NCI-H1105 treated with DMSO at 0.1 percent for 48 hours (cell line): ENCODE measurements around the gene PLEKHB2.
"Not testable (repeated sequence)": the region's sequence is repeated elsewhere in the genome, so short reads cannot be mapped to it uniquely, and the experiment has no call there.

Source experiments
- DNase-seq: peaks from one replicate; lab custom pipeline; 2025; lab: John Stamatoyannopoulos, UW

PLEKHB2 gene

DNA sequence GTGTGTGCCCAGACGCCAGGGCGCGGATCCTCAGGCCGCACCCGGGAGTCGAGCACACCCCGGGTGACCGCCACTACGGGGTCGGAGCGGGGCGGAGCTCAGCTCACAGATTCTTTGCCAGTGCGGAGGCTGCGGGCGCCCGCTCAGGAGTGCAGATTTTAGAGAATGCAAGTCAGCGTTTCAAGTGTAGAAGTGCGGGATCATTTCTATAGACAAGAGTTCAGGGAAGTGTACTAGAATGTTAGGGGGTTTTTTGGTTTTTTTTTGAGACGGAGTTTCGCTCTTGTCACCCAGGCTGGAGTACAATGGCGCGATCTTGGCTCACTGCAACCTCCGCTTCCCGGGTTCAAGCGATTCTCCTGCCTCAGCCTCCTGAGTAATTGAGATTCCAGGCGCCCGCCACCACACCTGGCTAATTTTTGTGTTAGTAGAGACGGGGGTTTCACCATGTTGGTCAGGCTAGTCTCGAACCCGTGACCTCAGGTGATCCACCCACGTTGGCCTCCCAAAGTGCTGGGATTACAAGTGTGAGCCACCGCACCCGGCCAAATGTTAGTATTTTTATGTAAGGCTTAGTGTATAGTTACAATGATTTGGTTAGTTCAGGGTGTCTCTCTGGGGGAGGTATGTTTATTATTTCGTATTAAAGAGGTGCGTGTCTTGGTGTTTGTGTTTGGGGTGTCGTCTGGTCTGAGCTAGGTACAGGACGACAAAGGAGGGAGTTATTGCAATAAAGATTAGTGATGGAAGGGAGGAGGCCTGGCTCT, 11.3 kb upstream of the PLEKHB2 start:
- no peak for DNase-seq

DNA sequence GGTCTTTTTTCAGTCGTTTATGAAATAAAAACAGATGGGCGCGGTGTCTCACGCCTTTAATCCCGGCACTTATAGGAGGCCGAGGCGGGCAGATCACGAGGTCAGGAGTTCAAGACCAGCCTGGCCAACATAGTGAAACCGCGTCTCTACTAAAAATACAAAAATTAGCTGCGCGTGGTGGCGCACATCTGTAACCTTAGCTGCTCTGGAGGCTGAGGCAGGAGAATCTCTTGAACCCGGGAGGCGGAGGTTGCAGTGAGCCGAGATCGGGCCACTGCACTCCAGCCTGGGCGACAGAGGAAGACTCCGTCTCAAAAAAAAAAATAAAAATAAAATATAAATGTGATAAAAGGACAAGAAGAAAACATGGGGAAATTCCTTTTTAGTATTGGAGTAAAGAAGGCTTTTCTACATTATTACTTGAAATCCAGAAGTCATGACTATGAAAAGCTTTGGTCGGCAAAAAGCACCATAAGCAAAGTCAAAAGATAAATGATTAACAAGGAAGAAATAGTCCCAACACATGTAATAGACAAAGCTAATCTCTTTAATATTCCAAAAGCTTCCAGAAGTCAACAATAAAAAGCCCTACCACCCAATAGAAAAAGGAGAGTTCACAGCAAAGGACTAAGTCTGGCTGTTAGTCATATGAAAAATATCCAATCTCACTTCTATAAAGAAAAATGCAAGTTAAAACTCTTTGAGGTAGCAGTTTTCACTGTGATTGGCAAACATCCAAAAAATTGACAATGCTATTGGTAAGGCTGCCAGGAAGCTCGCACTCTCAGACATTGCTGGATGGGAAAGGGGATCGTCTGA, 10.5 kb upstream of the PLEKHB2 start:
- no peak for DNase-seq

DNA sequence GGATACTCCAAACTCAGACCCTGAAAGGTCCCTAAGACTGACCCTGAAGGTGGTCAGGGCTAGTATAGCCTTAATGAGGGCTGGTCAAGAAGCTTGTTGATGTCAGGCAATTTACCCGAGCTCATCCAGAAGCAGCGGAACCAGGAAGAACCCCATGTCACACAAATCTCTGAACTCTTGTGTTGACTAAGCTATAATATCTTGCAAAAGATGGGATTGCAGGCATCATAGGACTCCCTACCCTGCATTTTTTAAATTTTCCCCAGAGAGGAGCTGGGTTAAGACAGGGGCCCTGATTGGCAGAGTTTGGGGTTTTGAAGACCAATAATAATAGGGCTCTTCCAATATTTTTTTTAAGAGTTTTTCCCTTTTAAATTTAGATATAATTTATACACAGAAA, 2.0 kb upstream of the PLEKHB2 start:
- DNase-seq = no peak

DNA sequence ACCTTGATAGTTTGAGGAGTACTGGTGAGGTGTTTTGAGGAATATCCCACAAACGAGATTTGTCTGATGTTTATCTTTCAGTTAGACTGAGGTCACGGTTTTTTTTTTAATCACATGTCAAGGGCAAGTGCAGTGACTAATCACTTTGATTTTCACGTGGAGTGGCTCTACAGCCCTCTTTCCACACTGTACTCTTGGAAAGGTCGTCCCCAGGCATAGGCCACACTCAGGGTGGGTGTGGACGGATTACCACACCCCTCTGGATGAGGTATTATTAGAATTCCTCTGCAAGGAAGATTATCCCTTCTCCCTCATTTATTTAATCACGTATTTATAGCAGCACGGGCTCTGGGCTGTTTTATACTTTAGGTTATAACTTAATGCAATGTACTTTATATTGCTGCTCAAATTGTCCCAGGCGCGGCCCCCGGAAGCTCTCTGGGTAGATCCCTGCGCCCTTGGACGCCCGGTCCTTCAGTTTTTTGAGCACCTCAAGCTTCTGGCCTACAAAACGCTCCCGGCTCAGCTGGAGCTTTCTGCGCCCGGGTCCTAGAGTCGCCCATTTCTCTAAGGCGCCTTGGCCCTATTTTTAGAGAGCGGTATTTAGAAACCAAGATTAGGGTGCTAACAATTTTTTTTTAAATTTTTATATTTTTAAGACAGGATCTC, 515 bp upstream of the PLEKHB2 start:
- DNase-seq = peak; percentile 84

GRCh38 chr2:131105950-131106801, 1.0 kb downstream of the PLEKHB2 start:
- DNase-seq = no peak

DNA sequence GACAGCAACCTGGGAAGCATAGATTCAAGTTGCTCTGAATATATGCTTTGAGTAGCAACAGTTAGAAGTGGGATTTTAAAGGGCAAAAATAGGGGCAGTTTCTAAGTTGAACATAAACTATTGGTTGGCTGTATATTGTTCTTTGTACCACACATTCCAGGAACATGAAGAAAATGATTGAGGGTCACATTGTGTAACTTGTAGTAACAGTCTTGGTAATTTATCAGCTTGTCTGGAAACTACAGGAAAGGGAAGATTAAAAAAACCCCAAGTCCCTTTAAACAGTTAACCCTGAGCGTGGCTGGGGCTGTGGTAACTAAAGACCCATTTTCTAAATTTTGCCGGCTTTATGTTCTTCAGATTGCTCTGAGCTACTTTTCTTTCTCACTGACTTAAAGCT, 7.4 kb downstream of the PLEKHB2 start:
- no peak for DNase-seq

DNA sequence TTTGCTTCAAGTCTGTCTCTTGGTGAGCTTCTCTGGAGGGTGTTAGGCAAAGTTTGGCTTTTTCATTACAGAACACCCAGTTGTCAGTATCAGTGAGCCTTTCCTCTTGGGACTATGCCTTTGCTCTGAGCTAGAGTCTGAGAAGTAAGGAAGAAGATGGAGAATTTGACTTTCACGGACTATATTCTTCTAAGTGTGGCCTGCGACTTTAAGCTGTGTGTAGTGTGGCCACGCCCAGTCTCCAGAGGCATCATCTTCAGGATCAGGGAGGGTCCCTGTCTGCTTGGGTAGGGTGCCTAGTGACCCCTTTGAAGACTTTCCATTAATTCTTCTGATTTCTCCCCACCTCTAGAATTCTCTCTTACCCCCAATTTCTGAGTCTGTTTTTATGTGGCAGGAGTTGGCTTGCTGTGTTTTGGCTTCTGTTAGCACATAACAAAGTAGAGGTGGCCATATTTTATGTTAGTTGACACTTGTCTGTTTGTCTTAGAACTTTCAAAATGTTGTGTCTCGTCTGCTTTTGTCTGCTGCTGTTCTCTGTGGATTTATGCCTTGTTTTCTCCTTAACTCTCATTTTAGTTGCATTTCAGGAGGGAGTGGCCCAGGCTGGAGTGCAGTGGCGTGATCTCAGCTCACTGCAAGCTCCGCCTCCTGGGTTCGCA, 8.6 kb downstream of the PLEKHB2 start:
- DNase-seq = no peak

DNA sequence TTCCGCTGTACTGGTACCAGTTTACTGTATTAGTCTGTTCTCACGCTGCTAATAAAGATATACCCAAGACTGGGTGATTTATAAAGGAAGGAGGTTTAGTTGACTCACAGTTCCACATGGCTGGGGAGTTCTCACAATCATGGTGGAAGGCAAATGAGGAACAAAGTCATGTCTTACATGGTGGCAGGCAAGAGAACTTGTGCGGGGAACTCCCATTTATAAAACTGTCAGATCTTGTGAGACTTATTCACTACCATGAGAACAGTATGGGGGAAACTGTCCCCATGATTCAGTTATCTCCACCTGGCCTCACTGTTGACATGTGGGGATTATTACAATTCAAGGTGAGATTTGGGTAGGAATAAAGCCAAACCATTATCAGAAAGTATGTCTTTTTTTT, 9.8 kb downstream of the PLEKHB2 start:
- DNase-seq = not testable (repeated sequence)

- DNase-seq = no peak
These were observed 10.6 kb downstream of the PLEKHB2 start for GRCh38 chr2:131115752-131116151.

GRCh38 chr2:131120815-131121317, 15.7 kb downstream of the PLEKHB2 start:
- no peak for DNase-seq

DNA sequence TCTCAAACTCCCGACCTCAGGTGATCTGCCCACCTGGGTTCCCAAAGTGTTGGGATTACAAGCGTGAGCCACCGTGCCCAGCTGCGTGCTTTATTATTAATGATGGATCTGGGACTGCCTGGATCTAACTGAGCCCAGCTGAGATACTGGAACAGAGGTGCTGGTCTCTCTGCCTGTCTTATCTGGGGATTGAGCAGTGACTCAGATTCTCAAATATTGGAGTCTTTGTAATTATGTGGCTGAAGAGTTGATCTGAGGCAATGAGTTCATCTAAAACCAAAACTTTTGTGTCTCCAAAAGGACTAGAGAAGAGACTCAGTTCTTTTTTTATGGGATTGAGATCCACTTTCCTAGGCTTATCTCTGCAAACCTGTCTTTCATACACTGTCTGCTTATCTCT, 16.3 kb downstream of the PLEKHB2 start:
- DNase-seq = no peak

- no peak for DNase-seq
These were observed 17.4 kb downstream of the PLEKHB2 start for GRCh38 chr2:131122496-131122895.

GRCh38 chr2:131123192-131123591, 18.1 kb downstream of the PLEKHB2 start:
- no peak for DNase-seq

DNA sequence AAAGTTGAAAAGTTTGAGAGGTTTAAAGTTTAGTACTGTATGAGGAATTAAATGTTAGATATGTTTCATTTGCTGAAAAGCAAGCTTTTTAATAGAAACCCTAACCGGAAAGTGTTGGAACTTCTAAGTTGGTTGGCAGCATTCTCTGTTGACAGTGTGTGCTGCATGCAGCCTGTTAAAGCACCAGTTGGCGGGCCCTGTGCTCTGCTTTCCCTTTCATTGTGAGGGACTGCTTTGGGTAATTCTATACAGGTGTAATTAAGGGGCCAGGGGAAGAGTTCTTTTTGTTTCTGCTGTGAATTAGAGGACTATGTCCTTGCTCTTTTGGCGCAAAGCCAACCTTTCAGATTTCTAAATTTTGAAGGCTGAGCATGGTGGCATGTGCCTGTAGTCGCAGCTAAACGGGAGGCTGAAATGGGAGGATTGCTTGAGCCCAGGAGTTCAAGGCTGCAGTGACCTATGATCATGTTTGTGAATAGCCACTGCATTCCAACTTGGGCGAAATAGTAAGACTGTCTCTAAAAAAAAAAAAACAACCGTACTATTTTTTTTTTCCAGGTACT, 20.1 kb downstream of the PLEKHB2 start:
- peak; percentile 69 for DNase-seq

DNA sequence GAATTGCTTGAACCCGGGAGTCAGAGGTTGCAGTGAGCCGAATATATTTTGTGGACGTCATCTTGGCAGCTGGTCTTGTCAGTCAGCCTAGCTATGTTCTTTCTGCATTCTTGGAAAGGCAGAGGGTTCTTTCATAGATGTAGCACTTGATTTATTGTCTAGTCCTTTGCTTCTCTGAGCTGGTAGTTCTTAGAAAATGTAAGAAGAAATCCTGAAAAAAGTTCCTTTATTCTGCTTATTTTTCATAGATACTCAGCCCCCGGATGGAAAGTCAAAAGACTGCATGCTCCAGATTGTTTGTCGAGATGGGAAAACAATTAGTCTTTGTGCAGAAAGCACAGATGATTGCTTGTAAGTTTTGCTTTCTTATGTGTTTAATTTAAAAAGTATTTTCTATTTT, 21.3 kb downstream of the PLEKHB2 start:
- DNase-seq = no peak

DNA sequence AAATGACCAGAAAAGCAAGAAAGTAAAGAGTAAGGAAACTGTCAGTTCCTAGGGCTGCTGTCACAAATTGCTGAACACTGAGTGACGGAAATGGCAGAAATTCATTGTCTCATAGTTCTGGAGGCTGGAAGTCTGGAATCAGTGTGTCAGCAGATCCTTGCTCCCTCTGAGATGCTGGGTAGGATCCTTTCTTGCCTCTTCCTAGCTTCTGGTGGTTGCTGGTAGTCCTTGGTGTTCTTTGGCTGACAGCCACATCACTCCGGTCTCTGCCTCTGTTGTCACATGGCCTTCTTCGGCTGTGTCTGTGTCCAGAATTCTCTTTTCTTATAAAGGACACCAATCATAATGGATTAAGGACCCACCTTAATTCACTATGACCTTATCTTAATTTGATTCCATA, 21.9 kb downstream of the PLEKHB2 start:
- no peak for DNase-seq

- no peak for DNase-seq
These were observed 22.8 kb downstream of the PLEKHB2 start for GRCh38 chr2:131127981-131128380.

DNA sequence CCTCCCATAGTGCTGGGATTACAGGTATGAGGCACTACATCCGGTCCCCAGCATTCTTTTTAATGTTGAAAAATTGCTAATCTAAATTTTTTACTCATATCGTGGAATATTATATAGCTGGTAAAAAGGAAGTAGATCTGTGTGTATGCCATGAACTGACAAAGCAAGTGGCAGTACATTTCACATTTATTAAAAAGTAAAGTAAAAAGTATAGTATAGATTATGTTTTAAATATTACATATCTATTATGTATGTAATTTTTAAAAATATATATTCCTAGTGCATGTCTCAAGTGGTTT, 25.1 kb downstream of the PLEKHB2 start:
- no peak for DNase-seq

DNA sequence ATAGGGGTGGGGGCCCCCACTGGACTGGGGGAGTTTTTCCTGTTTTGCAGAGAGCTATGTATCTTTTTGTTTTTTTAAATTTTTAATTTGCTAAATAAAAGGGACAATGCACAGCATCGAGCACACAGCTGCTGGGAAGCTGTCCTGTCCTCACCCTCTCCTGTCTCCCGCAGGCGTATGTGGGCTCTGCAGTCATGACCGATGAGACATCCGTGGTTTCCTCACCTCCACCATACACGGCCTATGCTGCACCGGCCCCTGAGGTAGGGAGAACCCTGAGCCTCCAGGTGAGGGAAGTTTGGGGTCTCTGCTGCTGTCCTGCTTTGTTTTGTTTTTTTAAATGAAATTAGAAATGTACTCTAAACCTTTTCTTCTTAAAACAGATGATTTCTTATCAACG, 27.6 kb downstream of the PLEKHB2 start:
- no peak for DNase-seq

DNA sequence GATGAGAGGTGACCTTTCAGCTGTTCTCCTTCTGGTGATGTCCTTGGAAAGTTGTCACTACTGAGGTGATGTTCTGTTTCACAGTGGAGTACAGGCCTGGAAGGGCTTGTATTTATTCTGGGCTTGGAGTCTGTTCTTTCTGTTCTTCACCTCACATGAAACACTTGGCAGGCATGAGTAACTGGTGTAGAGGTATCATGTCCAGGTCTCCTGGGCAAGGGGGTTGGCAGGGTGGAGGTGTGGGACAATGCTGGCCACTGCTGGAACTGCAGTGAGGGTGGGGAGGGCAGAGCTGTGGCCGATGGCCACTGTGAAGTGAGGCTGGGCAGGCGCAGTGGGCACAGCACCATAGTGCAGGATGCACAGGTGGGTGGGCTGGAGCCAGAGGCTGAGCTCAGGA, 35.4 kb downstream of the PLEKHB2 start:
- no peak for DNase-seq

- DNase-seq = no peak
These were observed 37.7 kb downstream of the PLEKHB2 start for GRCh38 chr2:131142849-131143248.
